ENCODE results near the gene C1QTNF7. TPM values are rescaled to one million over a fixed set of nuclear protein-coding genes. Genes with fewer than 3 reads are reported as not detected.

C1QTNF7 gene
- total and polyA plus RNA-seq, 2 of the 13 experiments (the other 11 are each of a cell fraction or from before 2014, with no cell fraction given), result not detected

GRCh38 chr4:15479089-15479912 is 51.5 kb downstream of the C1QTNF7 start (continued):
- TF ChIP-seq ZNF770 (CRISPR knock-in tag; IDR thresholded peaks at IDR 0.05) (no peak), MXI1 (IDR thresholded peaks at IDR 0.05; ENCODE audit: borderline replicate concordance, low read depth, low read length) (no peak), HNRNPK (IDR thresholded peaks at IDR 0.05; ENCODE audit: low read depth, low read length, poor library complexity, severe bottlenecking) (no peak), GTF2F1 (IDR thresholded peaks at IDR 0.05; ENCODE audit: low read length) (no peak), MXD4 (CRISPR knock-in tag; IDR thresholded peaks at IDR 0.05) (no peak), HNF4G (IDR thresholded peaks at IDR 0.05; ENCODE audit: borderline replicate concordance, low read depth, low read length) (no peak), HNF4G (CRISPR knock-in tag; IDR thresholded peaks at IDR 0.05; ENCODE audit: borderline replicate concordance, low read depth) (no peak), KLF13 (CRISPR knock-in tag; IDR thresholded peaks at IDR 0.05) (no peak), MIER2 (CRISPR knock-in tag; IDR thresholded peaks at IDR 0.05) (no peak), MAFG (CRISPR knock-in tag; IDR thresholded peaks at IDR 0.05) (no peak), ZBTB42 (CRISPR knock-in tag; IDR thresholded peaks at IDR 0.05) (no peak), ZNF282 (IDR thresholded peaks at IDR 0.05; ENCODE audit: partially characterized antibody) (no peak), PAWR (CRISPR knock-in tag; IDR thresholded peaks at IDR 0.05; ENCODE audit: borderline replicate concordance) (no peak), POGZ (CRISPR knock-in tag; IDR thresholded peaks at IDR 0.05) (peak; percentile 44; the same call in 1 of the 2 replicates), ZNF280D (CRISPR knock-in tag; IDR thresholded peaks at IDR 0.05) (no peak), XRCC5 (optimal IDR thresholded peaks at IDR 0.05; ENCODE audit: low read length) (no peak), FOXA3 (CRISPR knock-in tag; IDR thresholded peaks at IDR 0.05) (no peak), RXRB (CRISPR knock-in tag; IDR thresholded peaks at IDR 0.05; ENCODE audit: borderline replicate concordance) (0 out of 2 replicates have a peak, but pooled peaks have one; percentile 35), ELK4 (CRISPR knock-in tag; IDR thresholded peaks at IDR 0.05; ENCODE audit: borderline replicate concordance) (no peak), ZBTB3 (CRISPR knock-in tag; IDR thresholded peaks at IDR 0.05; ENCODE audit: borderline replicate concordance, low read depth) (no peak), NONO (IDR thresholded peaks at IDR 0.05) (no peak), NONO (CRISPR knock-in tag; conservative IDR thresholded peaks at IDR 0.05) (peak; percentile 72; the same call in 1 of the 2 replicates), ADNP (CRISPR knock-in tag; IDR thresholded peaks at IDR 0.05) (no peak)
- TF ChIP-seq, protein P1, sequence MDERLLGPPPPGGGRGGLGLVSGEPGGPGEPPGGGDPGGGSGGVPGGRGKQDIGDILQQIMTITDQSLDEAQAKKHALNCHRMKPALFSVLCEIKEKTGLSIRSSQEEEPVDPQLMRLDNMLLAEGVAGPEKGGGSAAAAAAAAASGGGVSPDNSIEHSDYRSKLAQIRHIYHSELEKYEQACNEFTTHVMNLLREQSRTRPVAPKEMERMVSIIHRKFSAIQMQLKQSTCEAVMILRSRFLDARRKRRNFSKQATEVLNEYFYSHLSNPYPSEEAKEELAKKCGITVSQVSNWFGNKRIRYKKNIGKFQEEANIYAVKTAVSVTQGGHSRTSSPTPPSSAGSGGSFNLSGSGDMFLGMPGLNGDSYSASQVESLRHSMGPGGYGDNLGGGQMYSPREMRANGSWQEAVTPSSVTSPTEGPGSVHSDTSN (CRISPR knock-in tag; IDR thresholded peaks at IDR 0.05), result peak; percentile 39; the same call in 1 of the 2 replicates
